Cardiac muscle cell (in vitro differentiated cells and primary cell): ENCODE data around the gene CD226. TPM values are rescaled to one million over a fixed set of nuclear protein-coding genes. Genes with fewer than 3 reads are reported as not detected.
A peak's percentile ranks its signal among the peaks of the same experiment; 100 is the strongest.

Source experiments
- DNase-seq, 2 donors: peaks; one replicate each; pipeline versions ENCODE4 v3.0.0 to v3.0.0-alpha.2; 2010 to 2017; ENCODE audit warnings: low read depth in 1 of 2, low spot score in 1 of 2
- H3K27ac ChIP-seq: fragments of 200-600 bp; sonication (generic); 2 replicates; pipeline ENCODE4 v1.5.1; 2016
- H3K27me3 ChIP-seq: fragments of 200-600 bp; sonication (generic); 2 replicates; pipeline ENCODE4 v1.6.0; 2016; ENCODE audit warnings: control low read depth
- H3K36me3 ChIP-seq: fragments of 200-600 bp; sonication (generic); 2 replicates; pipeline ENCODE4 v1.5.1; 2016; ENCODE audit warnings: control low read depth
- H3K4me1 ChIP-seq: fragments of 200-600 bp; sonication (generic); 2 replicates; pipeline ENCODE4 v1.8.1; 2017; ENCODE audit warnings: low read depth, mild to moderate bottlenecking, mixed run types
- H3K4me3 ChIP-seq: fragments of 200-600 bp; sonication (generic); 2 replicates; pipeline ENCODE4 v1.5.1; 2016; ENCODE audit warnings: mild to moderate bottlenecking
- H3K9me3 ChIP-seq: fragments of 200-600 bp; sonication (generic); 2 replicates; pipeline ENCODE4 v1.5.1; 2017; ENCODE audit warnings: low read depth, mild to moderate bottlenecking, control low read depth
- polyA plus RNA-seq: library from polyadenylated mRNA; unstranded; fragments of >200 nt; fragmentation: Nextera tagmentation; extraction: Ambion mirVana; gene quantifications from 2 replicates; pipeline ENCODE4 v1.2.1, GENCODE V29; 2016
- total RNA-seq: library from RNA; depleted of rRNA; stranded (reverse); fragments of >200 nt; gene quantifications from 2 replicates; pipeline ENCODE4 v1.2.3, GENCODE V29; 2016
- TF ChIP-seq, protein P1 (sequence below): IDR thresholded peaks from 2 replicates; pipeline ENCODE4 v1.5.1; 2012; ENCODE audit warnings: low read depth, mild to moderate bottlenecking, low read length

The CD226 gene
- total and polyA plus RNA-seq, 2 experiments from 2014 or later = 0.71 TPM; not detected in 1

- Histone ChIP-seq H3K9me3 (no peaks in the 10 kb centered on the region), H3K4me3 (no peak overlapping the region), H3K27me3 (no peaks in the 10 kb centered on the region), H3K36me3 (no peaks in the 10 kb centered on the region), H3K27ac (peak overlapping the region; percentile 16), H3K4me1 (no peaks in the 10 kb centered on the region)
- TF ChIP-seq, protein P1, sequence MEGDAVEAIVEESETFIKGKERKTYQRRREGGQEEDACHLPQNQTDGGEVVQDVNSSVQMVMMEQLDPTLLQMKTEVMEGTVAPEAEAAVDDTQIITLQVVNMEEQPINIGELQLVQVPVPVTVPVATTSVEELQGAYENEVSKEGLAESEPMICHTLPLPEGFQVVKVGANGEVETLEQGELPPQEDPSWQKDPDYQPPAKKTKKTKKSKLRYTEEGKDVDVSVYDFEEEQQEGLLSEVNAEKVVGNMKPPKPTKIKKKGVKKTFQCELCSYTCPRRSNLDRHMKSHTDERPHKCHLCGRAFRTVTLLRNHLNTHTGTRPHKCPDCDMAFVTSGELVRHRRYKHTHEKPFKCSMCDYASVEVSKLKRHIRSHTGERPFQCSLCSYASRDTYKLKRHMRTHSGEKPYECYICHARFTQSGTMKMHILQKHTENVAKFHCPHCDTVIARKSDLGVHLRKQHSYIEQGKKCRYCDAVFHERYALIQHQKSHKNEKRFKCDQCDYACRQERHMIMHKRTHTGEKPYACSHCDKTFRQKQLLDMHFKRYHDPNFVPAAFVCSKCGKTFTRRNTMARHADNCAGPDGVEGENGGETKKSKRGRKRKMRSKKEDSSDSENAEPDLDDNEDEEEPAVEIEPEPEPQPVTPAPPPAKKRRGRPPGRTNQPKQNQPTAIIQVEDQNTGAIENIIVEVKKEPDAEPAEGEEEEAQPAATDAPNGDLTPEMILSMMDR = no peak
- DNase-seq = peak; percentile 12 to 59
These were observed 1.4 kb upstream of the CD226 start for GRCh38 chr18:69948919-69949537.

DNA sequence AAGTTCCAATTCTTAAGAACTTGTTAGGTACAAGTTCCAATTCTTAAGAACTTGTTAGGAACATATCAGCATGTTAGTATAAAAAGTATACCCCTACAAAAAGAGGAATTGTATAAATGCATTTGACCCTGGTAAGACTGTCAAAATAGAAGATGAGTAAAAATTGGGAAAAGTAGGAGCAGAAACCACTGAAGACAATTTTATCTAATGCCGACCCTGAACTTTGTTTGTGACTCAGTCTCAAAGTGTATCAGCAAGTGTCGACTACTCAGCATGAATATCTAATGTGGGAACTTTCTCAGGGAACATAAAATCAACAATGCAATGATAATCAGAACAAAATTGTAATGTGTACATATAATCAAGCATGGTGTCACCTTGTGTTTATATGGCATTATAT is 583 bp upstream of the CD226 start:
- DNase-seq = no peak
- Histone ChIP-seq H3K4me3 (no peak overlapping the region), H3K27me3 (no peaks in the 10 kb centered on the region), H3K4me1 (no peaks in the 10 kb centered on the region), H3K9me3 (no peaks in the 10 kb centered on the region), H3K36me3 (no peaks in the 10 kb centered on the region), H3K27ac (no peak overlapping the region)
- TF ChIP-seq, protein P1 = no peak

DNA sequence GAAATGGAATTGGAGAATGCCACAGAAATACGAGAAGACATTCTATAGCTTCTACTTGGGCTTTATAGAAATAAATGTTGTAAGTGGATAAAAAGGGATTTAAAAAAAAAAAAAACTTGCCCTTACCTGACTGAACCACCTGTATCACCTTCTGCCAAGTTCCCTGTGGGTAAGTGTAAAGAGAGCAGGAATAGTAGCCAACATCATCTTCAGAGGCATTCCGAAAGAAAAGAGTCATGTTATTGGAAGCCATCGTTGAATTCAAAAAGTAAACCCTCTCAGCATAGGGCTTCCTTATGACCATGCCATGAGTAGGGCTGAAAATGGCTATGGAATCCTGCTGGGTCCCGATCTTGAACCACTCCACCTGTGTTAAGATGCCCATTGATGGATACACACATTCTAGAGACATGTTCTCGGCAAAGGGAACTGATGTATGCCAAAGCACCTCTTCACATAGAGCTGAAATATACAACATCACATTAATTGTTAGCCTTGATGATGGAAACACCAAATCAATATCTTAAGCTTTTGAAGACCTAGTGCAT is 991 bp downstream of the CD226 start:
- Histone ChIP-seq H3K27ac (no peak overlapping the region), H3K27me3 (no peaks in the 10 kb centered on the region), H3K9me3 (no peaks in the 10 kb centered on the region), H3K4me3 (no peak overlapping the region), H3K4me1 (no peaks in the 10 kb centered on the region), H3K36me3 (no peaks in the 10 kb centered on the region)
- DNase-seq = no peak
- TF ChIP-seq, protein P1 = no peak

- no peaks in the 10 kb centered on the region for H3K4me1 ChIP-seq
- TF ChIP-seq, protein P1 = no peak
- no peaks in the 10 kb centered on the region for H3K27me3 ChIP-seq
- H3K27ac ChIP-seq = no peak overlapping the region
- no peak overlapping the region for H3K4me3 ChIP-seq
- no peak for DNase-seq
- H3K9me3 ChIP-seq = no peaks in the 10 kb centered on the region
- no peaks in the 10 kb centered on the region for H3K36me3 ChIP-seq
These were observed 2.2 kb downstream of the CD226 start for GRCh38 chr18:69945220-69946114.

GRCh38 chr18:69944436-69944835 is 3.2 kb downstream of the CD226 start:
- Histone ChIP-seq H3K27me3 (no peaks in the 10 kb centered on the region), H3K36me3 (no peaks in the 10 kb centered on the region), H3K27ac (no peak overlapping the region), H3K4me1 (no peaks in the 10 kb centered on the region), H3K9me3 (no peaks in the 10 kb centered on the region), H3K4me3 (no peak overlapping the region)
- no peak for DNase-seq
- TF ChIP-seq, protein P1 = no peak
